ENCODE measurements around the gene TFE3. TPM values are rescaled to one million over a fixed set of nuclear protein-coding genes. Genes with fewer than 3 reads are reported as not detected.

TFE3 gene
- total RNA-seq, 1 experiment from 2014 or later, result 46.4 TPM

GRCh38 chrX:49066690-49067089 lies 23.5 kb upstream of the TFE3 start:
- Mint-ChIP-seq H3K4me3 (no peak overlapping the region), H3K36me3 (peaks cover 2% of the 10 kb centered on the region; the same call in 1 of the 2 replicates), H3K27ac (no peak overlapping the region), H3K4me1 (0 out of 2 replicates have a peak, but pooled peaks cover 4% of the 10 kb centered on the region), H3K9me3 (no peaks in the 10 kb centered on the region), H3K27me3 (ENCODE audit: low read depth) (no peaks in the 10 kb centered on the region)
- DNase-seq (ENCODE audit: low spot score) (no peak), ATAC-seq (no peak)
- TF ChIP-seq ATF1 (CRISPR knock-in tag; IDR thresholded peaks at IDR 0.05) (no peak), TEAD4 (CRISPR knock-in tag; IDR thresholded peaks at IDR 0.05) (no peak), JAZF1 (CRISPR knock-in tag; IDR thresholded peaks at IDR 0.05) (no peak), TCF7 (CRISPR knock-in tag; IDR thresholded peaks at IDR 0.05; ENCODE audit: low read depth) (no peak), ESRRA (CRISPR knock-in tag; IDR thresholded peaks at IDR 0.05; ENCODE audit: borderline replicate concordance) (no peak), MAX (CRISPR knock-in tag; IDR thresholded peaks at IDR 0.05) (no peak), ZNF425 (CRISPR knock-in tag; conservative IDR thresholded peaks at IDR 0.05) (no peak), IRF2 (CRISPR knock-in tag; IDR thresholded peaks at IDR 0.05; ENCODE audit: borderline replicate concordance, low read depth) (no peak), PRRX2 (CRISPR knock-in tag; IDR thresholded peaks at IDR 0.05) (no peak), RELA (CRISPR knock-in tag; IDR thresholded peaks at IDR 0.05; ENCODE audit: borderline replicate concordance) (no peak), CREM (CRISPR knock-in tag; IDR thresholded peaks at IDR 0.05) (no peak), HMGA2 (CRISPR knock-in tag; IDR thresholded peaks at IDR 0.05) (no peak), ERG (CRISPR knock-in tag; IDR thresholded peaks at IDR 0.05) (no peak), ZNF317 (CRISPR knock-in tag; IDR thresholded peaks at IDR 0.05; ENCODE audit: borderline replicate concordance, low read depth) (no peak), CDX4 (CRISPR knock-in tag; IDR thresholded peaks at IDR 0.05; ENCODE audit: borderline replicate concordance) (no peak)
- TF ChIP-seq, protein P1, sequence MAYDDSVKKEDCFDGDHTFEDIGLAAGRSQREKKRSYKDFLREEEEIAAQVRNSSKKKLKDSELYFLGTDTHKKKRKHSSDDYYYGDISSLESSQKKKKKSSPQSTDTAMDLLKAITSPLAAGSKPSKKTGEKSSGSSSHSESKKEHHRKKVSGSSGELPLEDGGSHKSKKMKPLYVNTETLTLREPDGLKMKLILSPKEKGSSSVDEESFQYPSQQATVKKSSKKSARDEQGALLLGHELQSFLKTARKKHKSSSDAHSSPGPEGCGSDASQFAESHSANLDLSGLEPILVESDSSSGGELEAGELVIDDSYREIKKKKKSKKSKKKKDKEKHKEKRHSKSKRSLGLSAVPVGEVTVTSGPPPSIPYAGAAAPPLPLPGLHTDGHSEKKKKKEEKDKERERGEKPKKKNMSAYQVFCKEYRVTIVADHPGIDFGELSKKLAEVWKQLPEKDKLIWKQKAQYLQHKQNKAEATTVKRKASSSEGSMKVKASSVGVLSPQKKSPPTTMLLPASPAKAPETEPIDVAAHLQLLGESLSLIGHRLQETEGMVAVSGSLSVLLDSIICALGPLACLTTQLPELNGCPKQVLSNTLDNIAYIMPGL (CRISPR knock-in tag; IDR thresholded peaks at IDR 0.05), result no peak
- TF ChIP-seq, protein P2, sequence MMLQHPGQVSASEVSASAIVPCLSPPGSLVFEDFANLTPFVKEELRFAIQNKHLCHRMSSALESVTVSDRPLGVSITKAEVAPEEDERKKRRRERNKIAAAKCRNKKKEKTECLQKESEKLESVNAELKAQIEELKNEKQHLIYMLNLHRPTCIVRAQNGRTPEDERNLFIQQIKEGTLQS (CRISPR knock-in tag; conservative IDR thresholded peaks at IDR 0.05), result no peak
- TF ChIP-seq, protein P3, sequence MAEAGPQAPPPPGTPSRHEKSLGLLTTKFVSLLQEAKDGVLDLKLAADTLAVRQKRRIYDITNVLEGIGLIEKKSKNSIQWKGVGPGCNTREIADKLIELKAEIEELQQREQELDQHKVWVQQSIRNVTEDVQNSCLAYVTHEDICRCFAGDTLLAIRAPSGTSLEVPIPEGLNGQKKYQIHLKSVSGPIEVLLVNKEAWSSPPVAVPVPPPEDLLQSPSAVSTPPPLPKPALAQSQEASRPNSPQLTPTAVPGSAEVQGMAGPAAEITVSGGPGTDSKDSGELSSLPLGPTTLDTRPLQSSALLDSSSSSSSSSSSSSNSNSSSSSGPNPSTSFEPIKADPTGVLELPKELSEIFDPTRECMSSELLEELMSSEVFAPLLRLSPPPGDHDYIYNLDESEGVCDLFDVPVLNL (CRISPR knock-in tag; IDR thresholded peaks at IDR 0.05; ENCODE audit: borderline replicate concordance, low read depth), result no peak
- TF ChIP-seq, protein P4, sequence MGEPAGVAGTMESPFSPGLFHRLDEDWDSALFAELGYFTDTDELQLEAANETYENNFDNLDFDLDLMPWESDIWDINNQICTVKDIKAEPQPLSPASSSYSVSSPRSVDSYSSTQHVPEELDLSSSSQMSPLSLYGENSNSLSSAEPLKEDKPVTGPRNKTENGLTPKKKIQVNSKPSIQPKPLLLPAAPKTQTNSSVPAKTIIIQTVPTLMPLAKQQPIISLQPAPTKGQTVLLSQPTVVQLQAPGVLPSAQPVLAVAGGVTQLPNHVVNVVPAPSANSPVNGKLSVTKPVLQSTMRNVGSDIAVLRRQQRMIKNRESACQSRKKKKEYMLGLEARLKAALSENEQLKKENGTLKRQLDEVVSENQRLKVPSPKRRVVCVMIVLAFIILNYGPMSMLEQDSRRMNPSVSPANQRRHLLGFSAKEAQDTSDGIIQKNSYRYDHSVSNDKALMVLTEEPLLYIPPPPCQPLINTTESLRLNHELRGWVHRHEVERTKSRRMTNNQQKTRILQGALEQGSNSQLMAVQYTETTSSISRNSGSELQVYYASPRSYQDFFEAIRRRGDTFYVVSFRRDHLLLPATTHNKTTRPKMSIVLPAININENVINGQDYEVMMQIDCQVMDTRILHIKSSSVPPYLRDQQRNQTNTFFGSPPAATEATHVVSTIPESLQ (CRISPR knock-in tag; IDR thresholded peaks at IDR 0.05), result no peak
- TF ChIP-seq, protein P5, sequence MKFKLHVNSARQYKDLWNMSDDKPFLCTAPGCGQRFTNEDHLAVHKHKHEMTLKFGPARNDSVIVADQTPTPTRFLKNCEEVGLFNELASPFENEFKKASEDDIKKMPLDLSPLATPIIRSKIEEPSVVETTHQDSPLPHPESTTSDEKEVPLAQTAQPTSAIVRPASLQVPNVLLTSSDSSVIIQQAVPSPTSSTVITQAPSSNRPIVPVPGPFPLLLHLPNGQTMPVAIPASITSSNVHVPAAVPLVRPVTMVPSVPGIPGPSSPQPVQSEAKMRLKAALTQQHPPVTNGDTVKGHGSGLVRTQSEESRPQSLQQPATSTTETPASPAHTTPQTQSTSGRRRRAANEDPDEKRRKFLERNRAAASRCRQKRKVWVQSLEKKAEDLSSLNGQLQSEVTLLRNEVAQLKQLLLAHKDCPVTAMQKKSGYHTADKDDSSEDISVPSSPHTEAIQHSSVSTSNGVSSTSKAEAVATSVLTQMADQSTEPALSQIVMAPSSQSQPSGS (CRISPR knock-in tag; IDR thresholded peaks at IDR 0.05; ENCODE audit: borderline replicate concordance, low read depth), result no peak
- CTCF ChIA-PET, result no interaction called here
- POLR2A ChIA-PET, result no interaction called here
